Measurements from ENCODE around the gene PAX5.
"Not testable (repeated sequence)": the region's sequence is repeated elsewhere in the genome, so short reads cannot be mapped to it uniquely, and the experiment has no call there.

PAX5 gene

DNA sequence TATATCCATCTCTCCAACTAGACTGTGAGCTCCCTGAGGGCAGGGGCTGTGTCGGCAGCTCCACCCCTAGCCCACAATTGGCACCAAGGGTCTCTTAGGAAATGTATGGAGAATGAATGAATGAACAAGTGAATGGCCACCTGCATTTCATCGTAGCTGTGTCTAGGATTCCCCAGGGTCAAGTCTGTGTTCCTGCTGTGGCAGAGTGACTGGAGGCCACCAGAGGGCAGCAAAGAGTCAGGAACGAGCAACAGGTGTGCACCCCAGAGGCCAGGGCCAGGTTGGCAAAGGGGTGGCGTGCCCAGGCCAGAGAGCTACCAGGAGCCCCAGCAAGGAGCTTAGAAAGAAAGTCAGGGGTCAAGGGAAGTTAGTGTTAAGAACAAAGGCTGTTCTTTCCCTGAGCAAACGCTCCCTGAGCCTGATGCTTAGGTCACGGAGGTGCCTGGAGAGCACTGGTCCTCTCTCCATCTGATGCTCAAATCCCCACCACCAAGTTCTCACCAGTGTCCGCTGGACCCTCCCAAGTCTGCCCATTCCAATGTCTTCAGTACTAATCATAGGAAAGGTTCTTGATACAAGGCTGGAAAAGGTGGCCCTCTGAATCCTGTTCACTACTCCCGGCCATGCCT lies 160.7 kb downstream of the PAX5 start:
- DNase-seq, result peak; percentile 38 to 55

DNA sequence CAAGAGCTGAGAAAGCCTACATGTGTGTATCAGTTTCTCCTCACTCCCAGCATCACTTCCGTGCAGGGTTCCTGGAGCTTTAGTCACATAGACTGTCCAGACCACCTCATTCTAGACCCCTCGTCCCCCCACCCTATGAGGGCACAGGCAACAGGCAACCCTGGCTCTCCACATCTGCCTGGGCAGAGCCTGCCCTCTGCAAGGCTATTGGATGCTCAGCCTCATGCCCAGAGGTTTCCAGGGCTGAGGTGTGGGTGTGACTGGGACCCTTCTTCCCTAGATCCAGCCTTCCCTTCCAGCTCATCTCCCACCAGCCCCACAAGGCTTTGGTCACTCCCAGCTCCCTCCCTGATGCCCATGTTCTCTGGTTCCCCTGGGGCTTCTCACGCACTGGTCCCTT lies 161.4 kb downstream of the PAX5 start:
- no peak for DNase-seq

DNA sequence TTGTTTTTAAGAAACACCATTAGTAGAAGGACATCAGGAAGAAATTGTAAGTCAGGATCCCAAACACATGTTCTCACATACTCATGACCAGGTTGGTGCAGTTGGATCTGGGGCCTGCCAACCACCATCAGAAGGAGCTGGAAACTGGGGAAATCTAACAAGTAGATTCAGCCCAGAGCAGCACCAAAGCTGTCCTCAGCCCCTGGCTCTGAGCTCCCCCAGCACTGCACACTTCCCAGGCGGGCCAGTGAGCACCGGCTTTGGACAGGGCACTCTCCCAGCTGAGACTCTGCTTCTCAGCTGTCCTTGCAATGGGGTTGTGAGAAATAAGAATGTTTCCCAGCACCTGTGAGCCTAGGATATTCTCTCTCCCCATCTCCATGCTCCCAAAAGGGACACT lies 162.5 kb downstream of the PAX5 start:
- no peak for DNase-seq

DNA sequence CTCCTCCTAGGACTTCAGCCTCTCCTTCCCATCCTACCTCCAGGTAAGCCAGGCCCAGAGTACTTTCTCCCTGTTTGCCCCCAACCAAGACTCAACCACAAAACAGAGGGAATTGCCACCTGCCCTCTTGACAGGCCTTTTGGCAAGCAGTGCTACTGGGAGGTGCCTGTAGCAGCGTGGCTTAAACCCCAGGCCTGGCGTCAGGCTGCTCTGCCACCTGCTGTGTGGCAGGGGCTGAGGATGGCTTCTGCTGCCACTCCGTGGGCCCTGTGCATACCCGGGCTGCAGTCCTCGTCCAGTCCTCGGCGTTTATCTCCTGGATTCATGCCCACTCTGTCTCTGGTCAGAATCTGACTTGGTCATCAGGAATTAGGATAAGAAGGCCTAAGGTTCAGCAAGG lies 163.1 kb downstream of the PAX5 start:
- no peak for DNase-seq

DNA sequence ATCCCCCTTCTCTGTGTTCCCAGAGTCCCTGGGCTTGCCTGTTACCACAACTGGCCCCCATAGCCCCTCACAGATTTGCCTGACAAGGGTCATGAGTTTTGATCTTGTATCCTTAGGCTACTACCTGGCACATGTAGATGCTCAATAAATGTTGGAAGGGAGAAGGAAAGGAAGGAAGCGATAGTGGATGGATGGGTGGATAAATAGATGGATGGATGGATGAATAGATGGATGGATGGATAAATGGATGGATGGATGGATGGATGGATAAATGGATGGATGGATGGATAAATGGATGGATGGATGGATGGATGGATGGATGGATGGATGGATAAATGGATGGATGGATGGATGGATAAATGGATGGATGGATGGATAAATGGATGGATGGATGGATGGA lies 164.5 kb downstream of the PAX5 start:
- DNase-seq, result not testable (repeated sequence)

DNA sequence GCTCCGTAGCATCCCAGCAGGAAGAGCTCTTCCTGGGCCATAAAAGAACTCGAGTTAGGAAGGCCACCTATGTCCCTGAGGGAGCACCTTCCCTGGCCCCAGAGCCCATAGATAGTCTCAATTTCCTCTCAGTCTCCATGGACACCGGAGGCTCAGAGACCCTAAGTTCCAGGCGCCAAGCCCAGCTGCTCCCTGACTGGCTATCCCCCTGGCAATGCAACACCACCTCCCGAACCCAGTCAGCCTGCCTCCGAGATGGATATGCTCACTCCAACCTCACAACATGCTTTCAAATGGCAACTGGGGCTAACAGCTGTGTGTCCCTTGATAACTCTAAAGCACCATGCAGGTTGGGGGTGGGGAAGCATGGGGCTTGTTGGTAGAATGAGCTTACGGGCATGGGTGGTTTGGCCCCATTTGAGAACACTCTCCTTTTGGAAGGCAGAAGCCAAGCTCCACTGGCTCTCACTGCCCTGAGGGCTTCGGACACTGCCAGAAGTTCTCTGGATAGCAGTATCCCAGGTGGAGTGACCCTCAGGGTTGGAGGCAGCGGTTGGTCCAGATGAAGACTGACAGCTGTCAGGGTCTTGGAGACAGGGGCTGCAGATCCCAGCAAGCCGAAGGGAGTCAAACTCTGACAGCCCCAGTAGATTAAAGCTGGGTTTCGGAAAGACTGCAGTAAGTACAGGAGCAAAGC lies 165.3 kb downstream of the PAX5 start:
- no peak for DNase-seq

DNA sequence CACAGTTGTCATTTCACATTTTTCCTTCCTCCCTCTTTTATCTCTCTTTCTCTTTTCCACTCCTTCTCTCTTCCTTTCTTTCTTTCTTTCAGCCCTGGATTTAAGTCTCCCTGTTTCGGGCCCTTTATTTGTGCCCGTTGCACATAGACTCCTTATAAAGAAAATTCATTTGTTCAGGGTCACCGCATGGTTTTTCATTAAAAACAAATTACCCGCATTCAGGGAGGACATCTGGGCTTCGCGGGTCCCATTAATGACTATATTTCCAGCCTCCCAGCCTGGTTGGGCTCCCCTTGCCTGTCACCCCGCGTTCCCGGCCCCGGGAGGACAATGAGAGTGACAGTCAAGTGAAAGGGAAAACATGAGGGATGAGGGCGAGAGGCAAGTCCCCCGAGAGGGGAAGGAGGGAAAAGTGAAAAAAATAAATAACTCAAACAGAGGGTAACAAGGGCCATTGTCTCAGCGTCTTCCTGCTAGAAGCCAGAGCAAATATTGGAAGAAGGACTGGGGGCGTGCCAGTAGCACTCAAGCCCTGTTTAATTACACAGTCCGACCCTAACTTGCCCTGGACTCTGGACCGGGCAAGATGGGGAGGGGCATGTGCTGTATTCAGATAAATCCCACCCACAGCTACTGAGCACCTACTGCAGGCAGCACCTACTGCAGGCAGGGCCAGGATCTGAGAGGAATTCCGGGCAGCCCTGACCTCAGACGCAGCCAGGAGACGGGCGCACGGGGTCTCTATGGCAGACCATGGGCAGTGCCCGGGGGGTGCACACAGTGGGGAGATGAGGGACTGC lies 166.2 kb downstream of the PAX5 start:
- DNase-seq, result no peak

DNA sequence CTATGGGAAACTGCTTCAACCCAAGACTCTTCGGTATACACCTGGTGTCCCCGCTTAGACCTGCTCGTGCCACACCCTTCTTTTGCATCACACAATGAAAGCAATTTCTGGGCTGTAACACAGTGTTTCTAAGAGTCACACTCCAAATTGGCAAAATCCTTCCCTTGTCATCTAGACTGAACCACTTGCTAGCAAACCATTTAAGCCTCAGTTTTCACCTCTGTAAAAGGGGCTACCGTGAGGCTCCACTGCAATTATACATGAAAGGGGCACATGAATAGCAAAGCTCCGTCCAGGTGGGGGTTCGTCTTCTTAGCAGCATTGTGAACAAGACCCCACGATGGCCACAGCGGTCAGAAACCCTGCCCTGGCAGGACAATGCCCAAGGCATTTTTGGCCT lies 166.8 kb downstream of the PAX5 start:
- no peak for DNase-seq

DNA sequence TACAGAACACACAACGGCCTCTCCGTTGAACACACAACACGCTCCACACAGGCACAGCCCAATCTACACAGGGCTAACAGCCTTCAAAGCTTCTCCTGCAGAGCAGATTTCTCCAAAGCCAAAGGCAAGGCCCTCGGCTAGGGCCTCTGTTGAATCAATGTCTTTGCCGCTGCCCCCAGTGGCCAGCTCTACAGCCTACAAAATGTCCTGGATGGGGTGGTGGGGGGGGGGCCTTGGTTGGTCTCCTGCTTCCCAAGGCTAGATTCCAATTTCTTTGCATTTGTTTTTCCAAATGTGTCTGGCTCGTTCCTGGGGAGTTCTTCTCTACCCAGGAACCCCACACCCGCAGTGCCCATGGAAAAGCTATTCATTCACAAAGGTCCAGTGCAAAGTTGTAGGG lies 167.2 kb downstream of the PAX5 start:
- no peak for DNase-seq

DNA sequence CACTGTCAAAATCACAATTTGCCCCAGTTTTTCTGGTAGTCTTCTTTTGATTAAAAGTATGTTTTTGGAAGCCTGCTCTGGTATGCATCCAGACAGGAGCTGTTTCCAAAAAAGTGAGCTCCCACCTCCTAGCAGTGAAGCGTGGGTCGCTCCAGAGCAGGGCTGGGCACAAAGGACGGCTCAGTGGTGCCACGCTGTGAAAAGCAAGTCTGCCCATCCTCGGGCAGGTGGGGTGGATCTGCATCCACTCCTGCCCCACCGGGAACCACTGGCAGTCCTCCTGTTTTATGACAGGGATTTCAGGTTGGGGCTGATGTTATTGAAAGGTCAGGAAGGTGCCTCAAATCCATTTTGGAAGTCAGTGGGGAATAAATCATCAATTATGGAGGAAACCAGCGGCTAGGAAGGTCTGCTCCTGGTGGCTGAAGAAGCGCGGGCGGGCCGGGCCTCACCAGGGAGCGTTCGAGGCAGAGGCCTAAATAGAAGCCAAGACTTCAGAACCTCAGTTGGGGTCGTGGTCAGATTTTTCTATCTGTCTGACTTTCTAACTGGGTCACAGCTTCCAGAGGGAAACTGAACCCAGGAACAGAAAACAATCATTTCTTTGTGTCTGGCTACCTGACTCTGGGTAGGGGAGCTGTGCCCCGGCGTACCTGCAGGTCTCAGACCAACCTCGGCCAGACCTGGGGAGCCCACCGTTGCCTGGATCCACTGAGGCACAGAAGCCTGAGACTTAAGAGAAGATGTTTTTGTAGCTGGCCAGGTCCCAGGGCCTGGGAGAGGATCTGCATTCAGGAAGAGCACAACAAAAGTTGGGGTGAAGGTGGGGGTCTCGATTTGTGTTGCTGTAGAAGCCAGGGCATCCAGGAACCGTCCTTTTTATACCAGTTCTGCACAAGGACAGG lies 168.1 kb downstream of the PAX5 start:
- no peak for DNase-seq

DNA sequence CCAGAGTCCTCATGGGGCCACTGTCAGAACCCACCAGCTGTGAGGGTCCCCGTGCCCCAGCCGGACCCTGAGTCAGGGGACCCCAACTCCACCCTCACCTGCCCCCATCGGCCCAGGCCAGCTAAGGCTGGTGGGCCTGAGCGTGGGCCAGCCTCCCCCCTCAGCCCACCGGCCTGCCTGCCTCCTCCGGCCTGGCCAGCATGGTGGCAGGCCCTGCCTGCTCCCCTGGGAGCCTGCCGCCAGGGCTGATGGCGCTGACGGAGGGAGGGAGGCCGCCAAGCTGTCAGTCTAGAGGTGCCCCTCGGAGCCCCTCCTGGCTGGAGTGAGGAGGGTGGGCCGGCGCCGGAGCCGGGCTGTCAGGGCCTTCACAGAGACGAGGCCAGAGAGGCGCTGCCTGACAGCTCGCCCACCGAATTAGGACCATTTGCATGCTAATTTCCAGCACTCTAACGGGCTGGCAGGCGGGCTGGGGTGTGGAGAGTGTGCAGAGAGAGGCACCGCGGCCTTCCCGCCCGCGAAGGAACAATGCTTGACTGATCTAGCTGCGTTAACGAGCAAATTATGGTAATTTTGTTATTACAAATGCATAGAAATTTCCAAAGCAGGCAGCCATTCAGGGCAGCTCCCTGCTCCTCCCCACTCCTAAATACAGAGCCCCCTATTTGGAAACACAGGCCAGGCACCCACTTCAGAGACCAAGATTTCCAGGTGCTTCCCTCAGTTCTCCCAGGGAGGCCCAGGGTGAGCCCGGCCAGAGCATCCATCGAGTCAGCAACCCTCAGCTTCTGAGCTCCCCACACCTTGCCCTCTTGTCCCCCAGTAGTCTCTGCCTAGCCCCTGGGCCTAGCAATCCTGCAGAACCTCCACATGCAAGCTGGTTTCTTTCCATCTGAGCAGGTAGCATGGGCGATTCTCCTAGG lies 169.3 kb downstream of the PAX5 start:
- no peak for DNase-seq

DNA sequence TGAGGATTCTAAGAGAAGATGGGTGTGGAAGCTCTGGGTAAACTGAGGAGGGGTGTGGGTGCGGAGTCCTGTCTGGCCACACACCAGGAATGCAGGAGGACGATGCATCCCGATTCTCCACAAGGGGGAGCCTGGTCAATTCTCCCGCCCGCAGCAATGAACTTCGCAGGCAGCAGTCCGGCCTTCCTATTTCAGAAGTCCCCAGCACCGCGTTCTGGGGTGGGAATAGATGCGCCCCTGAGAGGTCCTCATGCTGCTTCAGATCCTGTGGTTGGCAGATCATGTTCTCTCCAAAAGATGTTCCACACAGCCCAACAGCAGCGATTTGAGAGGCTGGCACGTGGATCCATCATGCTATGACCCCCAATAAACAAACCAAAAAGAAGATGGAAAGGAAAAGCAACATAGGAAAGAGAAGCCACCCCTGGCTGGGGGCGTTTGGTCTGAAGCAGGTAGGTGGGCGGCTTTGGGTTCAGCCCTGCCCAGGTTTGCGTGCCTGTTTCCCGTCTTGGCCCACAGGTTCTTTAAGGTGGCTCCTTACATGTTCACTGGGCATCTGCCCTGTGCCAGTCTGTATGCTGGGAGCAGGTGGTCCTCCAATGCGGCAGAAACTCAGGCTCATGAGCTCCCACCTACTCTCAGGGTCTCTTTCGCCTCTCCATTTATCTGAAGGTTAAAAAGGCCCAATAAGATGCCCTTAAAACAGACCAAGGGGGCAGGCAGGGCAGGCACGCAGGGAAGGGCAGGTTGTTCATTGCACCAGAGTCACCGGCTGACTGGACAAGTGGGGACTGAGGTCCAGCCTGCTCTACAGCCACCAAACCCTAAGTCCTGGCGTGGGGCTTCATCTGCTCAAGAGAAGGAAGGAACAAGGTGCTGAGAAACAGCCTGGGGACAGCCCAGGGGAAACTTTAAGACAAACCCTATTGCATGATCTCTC lies 171.6 kb downstream of the PAX5 start:
- DNase-seq, result no peak

DNA sequence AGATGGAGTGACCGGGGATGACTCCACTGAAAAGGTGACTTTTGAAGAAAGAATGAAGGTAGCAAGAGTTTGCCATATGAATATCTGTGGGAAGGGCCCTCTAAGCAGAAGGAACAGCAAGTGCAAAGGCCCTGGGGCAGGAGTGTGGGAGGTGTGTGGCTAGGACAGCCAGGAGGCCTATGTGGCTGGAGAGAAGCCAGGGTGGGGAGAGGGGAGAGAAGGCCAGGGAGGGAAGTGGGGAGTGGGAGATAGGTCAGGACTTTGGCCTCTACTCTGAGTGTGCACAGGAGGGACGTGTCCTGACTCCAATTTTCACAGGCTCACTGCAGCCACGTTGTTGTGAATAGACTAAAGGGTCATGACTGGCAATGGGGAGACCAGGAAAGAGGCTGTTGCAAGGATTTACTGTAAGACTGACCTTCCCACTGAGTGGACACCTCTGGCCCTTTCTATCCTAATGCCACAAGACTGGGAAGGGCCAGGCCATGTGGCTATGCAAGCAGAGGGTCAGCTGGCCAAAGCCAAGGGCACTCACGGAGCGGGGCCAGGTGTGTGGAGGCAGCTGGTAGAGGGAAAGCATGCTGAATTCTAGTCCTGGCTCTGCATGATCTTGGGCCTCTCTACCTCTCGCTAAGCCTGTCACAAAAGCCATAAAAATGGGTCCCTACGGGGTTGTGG lies 172.4 kb downstream of the PAX5 start:
- DNase-seq, result no peak

DNA sequence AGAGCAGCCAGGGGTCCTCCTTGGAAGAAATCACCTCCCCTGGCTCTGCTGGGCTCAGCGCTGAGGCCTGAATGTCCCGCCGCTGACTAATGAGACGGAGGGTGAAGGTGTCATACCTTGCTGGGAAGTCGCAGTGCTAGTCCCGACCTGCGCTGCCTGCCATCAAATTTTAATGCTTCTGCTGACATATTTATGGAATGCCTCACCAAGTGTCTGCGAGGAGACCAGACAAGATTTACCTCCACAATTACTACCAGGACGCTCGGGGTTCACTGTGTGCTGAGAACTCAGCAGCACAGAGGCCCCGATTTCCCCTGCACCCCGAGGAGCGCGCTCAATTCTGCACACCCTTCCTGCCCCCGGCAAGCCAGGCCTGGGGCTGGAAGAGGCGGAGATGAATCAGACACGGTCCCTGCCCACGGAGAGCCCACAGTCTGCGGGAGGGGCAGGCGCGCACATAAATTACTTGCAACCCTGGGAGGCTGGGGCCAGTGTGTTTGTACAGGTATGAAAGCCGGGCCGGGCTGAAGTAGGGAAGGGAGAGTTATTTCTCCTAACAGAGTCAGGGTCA lies 175.2 kb downstream of the PAX5 start:
- no peak for DNase-seq

DNA sequence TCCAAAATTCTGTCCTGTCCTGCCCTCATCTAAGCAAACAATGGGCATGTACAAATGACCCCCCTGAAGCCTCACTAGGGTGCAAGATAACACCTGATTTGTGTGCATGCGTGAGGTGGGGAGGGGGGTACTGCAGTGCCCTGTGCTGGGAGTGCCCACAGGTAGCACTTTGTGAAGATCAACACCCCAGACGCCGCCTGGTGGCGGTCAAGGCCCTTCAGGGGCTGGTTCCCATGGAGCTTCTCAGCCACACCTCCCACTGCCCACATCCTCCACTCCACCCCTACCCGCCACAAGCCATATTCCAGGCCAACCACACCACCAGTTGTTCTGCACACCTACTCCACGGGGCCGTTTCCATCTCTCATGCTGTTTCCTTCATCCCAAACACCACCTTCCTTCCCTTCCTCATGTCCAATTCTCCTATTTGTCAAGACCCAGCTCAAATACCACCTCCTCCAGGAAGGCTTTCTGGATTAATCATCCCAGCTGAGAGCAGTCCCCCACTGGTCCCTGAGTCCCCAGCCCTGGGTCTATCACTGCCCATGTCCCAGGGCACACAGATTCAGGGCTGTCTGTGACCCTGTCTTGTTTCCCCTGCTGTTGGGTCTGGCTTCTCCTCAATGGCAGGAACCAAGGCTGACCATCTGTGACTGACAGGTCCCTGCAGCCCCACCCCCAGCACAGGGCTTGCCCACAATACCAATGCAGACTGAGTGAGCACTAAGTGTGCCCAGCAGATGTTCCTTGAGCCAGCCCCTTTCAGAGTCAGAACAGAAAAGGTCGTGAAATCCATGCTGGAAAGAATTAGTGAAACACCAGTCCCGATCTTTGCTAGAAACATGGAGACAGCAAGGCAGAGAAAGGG lies 178.4 kb downstream of the PAX5 start:
- peak; percentile 1 to 10 for DNase-seq

DNA sequence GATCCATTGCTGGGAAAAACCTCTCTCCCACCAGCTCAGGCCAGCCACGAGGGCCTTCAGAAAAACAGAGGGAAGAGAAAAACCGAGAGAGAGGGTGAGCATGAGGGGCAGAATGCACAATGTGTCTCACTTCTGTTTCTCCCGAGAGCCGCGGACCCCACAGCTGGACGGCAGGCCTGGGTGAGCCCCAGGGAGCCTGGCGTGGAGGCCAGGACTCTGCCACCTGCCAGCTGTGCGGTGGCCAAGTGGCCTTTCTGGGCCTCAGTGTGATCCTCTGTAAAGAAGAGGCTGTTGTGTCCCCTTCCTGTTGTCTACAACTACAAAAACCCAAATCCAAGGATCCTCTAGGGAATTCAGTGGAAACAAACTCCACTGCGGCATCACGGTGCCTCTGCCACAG lies 179.3 kb downstream of the PAX5 start:
- DNase-seq, result no peak

DNA sequence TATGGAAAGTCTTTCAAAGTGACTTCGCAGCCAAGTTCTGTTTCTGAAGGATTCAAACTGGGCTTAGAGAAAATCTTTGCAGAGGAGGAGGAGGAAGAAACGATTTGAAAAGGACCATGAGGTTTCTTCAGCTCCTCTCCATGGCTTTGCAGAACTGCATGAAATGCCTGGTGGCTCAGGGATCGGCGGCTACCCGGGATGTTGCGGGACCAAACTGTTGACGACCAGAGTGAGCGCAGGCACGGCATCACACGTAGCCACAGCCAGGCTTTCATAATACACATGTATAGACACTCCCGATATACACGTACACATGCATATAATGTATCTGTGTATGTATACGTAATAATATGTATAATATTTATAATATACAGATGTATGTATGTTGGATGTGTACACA lies 180.0 kb downstream of the PAX5 start:
- DNase-seq, result no peak

DNA sequence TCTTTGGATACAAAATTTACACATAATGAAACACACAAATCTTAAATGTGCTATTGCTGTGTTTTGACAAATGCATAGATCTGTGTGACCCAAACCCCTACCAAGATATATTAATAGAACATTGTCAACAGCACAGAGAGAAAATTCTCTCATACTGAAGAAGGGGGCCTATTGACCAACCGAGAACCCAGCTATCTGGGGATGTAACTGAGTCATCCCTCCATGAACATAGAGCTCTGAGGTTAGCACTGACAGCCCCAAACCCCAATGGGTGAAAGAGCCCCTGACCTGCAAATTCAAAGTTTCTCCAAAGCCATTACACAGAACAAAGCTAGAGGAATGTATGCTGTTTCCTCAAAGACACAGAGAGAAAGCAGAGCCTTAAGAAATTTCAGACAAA lies 180.8 kb downstream of the PAX5 start:
- DNase-seq, result no peak

DNA sequence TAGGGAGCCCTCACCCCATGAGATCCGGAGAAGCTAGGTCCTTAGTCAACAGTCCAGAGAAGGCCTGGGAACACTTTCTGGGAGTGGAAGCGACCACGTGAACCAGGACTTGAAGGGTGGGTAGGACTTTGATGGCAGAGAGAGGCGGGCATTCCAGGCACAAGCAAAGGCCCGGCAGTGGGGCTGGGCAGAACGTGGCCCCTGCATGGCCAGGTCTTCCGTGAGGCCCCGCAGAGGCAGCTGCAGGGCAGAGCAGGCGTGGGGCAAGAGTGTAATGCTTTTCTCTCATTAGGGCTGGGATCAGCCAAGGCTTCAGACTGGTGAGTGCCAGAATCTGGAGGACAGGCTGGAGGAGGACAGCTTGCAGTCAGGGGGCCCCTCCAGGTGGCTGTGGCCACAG lies 184.1 kb downstream of the PAX5 start:
- DNase-seq, result no peak

Data from AML-193 (cell line).